GM21786 (cell line): ENCODE results near the gene C20orf173.
A peak's percentile ranks its signal among the peaks of the same experiment; 100 is the strongest.

Experiments
- ATAC-seq: cut with Tn5 transposase; IDR thresholded peaks from one replicate; pipeline ENCODE4 v1.9.1; 2021; ENCODE audit not compliant: unreplicated experiment

The C20orf173 gene

DNA sequence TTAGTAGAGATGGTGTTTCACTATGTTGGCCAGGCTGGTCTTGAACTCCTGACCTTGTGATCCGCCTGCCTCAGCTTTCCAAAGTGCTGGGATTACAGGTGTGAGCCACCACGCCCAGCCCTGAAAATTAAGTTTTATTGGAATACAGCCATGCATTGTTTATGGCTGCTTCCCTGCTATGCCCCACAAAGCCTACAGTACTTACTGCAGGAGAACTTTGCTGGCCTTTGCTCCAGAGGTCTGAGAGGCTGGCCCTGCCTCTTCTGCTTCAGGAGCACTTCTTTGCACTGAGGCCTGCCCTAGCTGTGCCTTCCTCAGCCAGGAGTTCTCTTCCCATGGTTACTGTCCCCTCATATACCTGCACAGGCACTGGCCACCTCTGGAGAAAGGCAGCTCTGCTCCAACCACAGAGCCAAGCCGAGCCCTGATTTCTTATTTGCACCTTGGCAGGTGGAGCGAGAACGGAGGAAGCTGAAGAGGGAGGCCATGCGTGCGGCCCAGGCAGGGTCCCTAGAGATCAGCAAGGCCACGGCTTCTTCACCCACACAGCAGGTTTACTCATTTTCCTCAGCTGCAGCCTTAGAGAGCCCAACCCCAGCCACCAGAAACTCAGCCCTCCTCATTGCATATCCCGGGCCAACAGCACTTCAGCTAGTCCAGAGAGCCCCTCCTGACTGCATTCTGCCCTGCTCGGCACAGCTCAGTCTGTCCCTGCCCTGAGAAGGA lies 20.8 kb downstream of the C20orf173 start:
- ATAC-seq, result no peak

DNA sequence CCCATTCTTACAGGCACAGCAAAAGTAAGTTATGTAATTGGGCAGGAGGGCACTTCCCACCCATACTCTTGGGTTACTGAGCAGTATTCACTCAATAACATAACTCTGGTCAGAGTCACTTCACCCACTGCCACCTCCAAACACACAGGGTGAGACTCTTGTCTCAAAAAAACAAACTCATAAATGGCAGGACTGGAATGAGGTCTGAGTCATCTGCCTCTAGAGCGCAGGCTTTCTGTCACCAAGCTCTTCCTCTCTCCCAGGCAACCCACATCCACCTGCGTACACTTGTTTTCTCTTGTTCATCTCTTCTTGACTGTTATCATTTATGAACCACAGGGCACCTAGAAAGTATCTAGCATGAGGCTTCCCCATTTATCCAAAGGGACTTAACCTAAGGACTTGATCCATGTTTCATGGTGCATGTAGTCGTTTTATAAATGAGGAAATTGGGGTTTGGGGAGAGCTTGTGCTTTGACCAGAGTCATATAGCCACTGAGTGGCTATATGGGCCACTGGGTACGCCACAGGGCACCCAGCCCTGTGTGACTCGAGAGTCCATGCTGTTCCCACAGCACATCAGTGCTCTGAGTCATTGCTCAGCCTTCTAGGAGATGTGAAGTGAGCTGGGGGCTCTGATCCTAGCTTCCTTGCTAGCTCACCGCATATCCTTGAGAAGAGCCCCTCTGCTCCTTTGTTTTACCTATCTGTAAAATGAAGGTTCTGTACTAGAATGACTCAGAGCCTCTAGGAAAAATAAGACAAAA lies 22.4 kb downstream of the C20orf173 start:
- ATAC-seq, result no peak

DNA sequence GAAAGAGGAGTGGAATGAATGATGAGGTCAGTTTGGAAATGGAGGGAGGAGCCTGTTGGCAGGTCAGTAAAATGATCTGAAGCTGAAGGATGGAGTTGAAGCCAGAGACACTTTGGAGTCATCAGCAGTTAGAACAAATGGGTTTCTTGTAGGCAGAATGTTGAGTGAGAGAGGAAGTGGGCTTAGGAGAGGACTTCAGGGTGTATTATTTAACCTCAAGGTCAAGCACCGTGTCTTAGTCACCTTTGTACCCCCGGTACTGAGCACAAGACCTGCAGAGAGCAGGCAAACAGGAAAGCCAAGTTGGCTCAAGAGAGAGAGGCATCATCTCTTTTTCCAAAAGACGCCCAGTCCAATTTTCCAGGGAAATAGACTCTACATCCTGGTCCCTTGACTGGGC lies 23.3 kb downstream of the C20orf173 start:
- no peak for ATAC-seq

DNA sequence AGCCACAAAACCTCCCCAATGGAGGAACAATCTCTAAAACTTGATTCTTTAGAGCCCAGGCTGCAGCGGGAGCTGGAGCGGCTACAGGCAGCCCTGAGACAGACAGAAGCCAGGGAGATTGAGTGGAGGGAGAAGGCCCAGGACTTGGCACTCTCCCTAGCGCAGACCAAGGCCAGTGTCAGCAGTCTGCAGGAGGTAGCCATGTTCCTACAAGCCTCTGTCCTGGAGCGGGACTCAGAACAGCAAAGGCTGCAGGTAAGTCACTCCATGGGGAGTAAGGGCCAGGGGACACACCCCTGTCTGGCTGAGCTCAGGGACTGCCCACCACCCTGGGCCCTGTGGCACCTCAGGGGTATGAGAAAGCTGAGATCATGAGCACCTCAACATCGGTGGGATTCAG lies 24.7 kb downstream of the C20orf173 start:
- ATAC-seq, result no peak

DNA sequence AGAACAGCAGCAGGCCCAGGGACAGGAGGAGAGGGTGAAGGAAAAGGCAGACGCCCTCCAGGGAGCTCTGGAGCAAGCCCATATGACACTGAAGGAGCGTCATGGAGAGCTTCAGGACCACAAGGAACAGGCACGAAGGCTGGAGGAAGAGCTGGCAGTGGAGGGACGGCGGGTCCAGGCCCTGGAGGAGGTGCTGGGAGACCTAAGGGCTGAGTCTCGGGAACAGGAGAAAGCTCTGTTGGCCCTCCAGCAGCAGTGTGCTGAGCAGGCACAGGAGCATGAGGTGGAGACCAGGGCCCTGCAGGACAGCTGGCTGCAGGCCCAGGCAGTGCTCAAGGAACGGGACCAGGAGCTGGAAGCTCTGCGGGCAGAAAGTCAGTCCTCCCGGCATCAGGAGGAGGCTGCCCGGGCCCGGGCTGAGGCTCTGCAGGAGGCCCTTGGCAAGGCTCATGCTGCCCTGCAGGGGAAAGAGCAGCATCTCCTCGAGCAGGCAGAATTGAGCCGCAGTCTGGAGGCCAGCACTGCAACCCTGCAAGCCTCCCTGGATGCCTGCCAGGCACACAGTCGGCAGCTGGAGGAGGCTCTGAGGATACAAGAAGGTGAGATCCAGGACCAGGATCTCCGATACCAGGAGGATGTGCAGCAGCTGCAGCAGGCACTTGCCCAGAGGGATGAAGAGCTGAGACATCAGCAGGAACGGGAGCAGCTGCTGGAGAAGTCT lies 25.5 kb downstream of the C20orf173 start:
- ATAC-seq, result no peak

DNA sequence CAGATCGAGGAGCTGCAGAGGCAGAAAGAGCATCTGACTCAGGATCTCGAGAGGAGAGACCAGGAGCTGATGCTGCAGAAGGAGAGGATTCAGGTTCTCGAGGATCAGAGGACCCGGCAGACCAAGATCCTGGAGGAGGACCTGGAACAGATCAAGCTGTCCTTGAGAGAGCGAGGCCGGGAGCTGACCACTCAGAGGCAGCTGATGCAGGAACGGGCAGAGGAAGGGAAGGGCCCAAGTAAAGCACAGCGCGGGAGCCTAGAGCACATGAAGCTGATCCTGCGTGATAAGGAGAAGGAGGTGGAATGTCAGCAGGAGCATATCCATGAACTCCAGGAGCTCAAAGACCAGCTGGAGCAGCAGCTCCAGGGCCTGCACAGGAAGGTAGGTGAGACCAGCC lies 26.2 kb downstream of the C20orf173 start:
- ATAC-seq, result no peak

DNA sequence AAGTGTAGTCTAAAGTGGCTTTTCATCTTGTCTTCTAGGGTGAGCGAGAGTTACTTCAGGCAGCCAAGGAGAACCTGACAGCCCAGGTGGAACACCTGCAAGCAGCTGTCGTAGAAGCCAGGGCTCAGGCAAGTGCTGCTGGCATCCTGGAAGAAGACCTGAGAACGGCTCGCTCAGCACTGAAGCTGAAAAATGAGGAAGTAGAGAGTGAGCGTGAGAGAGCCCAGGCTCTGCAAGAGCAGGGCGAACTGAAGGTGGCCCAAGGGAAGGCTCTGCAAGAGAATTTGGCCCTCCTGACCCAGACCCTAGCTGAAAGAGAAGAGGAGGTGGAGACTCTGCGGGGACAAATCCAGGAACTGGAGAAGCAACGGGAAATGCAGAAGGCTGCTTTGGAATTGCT lies 27.1 kb downstream of the C20orf173 start:
- ATAC-seq, result peak; percentile 62

DNA sequence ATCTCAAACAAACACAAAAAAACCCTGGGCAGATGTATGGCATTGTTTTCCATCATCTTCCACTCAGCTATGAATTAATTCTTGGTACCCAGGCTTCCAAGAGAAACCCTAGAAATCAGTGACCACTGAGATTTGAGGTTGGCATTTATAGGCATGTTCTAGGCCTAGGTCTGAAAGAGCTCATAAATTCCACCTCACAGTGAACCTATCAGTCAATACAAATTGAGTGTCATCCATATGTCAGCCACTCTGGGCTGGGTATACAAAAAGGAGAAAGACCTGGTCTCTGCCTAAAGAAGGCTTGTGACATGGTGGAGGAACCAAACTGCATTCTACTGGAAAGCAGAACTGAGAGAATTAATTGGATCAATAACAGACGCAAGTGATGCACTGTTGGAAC lies 30.2 kb downstream of the C20orf173 start:
- no peak for ATAC-seq

DNA sequence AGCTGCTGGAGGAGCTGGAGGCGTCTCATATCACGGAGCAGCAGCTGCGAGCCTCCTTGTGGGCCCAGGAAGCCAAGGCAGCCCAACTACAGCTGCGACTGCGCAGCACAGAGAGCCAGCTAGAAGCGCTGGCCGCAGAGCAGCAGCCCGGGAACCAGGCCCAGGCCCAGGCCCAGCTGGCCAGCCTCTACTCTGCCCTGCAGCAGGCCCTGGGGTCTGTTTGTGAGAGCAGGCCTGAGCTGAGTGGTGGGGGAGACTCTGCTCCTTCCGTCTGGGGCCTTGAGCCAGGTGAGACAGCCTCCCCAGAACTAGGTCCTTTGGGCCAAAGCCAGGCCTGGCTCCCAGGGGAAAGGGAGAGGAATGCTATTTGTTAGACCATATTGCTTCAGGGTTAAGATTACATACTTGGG lies 31.7 kb downstream of the C20orf173 start:
- no peak for ATAC-seq

DNA sequence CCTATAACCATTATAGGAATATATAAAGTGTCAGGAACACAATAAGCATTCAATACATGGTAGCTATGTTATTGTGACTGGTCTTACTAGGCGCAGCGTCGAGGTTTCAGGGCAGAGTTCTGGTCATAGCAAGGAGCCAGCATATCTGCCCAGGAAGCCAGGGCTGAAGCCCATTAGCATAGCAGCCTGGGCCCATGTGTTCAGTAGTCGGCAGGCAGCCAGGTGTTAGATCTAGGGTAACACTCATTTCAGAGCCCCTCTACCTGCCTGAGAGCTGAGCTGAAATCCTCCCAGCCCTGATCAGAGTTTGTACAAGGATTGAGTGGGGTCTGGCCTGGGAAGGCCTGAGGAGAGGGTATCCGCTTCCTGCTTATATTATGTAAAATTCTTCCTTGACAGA lies 32.1 kb downstream of the C20orf173 start:
- ATAC-seq, result no peak

DNA sequence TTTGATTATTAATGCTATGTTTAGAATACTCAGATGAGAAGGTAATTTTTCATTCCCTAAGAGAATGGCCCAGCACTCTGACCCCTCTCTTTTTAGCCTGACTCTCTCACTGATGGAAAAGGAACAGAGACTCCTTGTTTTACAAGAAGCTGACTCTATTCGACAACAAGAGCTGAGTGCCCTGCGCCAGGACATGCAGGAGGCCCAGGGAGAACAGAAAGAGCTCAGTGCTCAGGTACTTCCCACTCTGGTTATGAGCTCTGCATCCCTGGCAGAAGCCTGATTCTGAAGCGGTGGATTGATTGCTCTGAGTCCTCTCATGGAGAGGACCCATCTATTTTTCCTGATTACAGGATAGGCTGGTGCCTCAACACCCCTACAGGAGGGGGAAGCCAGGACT lies 33.0 kb downstream of the C20orf173 start:
- no peak for ATAC-seq

DNA sequence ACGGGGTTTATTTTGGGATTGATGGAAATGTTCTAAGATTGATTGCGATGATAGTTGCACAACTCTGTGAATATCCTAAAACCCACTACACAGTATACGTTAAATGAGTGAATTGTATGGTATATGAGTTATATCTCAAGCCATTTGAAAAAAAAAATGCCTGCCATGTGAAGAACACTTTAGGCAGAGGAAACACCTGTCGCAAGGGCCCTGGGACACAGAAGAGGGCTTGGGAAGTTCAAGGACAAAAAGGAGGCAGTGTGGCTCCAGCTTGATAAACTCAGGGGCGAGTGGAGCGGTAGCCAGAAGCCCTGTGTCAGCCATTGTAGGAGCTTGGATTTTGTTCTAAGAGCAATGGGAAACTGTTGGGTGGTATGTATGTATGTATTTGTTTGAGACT lies 37.1 kb downstream of the C20orf173 start:
- ATAC-seq, result no peak

DNA sequence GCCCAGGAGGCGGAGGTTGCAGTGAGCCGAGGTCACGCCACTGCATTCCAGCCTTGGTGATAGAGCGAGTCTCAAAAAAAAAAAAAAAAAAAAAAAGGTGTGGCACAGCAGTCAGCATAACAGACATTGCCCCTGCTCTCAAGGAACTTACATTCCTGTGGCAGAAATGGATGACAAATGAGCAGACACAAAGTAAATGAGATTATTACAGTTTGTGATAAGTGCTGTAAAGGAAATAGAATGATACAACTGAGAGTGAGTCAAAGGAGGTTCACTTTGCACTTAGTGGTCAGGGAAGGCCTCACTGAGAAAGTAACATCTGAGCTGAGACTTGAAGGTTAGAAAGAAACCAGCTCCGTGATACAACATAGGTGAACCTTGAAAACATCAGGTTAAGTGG lies 37.6 kb downstream of the C20orf173 start:
- no peak for ATAC-seq

DNA sequence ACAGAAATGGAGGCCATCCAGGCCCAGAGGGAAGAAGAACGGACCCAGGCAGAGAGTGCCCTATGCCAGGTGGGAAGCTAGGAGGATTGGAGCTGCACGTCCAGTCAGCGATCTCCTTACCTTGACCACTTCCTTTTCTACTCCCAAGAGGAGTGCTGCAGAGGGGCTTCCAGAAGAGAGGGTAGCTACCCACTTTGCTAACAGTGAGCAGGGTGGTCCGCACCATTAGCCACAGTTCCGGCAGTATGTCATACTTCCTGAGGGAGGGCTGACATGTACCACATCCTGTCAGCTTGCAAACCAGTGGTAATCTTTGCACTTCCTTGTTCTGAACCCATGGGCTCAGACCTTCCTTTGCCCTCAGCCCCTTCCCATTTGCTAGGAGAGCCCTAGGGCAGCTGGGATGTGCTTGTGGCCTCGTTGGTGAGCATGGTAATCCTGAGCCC lies 38.7 kb downstream of the C20orf173 start:
- peak; percentile 98 for ATAC-seq

DNA sequence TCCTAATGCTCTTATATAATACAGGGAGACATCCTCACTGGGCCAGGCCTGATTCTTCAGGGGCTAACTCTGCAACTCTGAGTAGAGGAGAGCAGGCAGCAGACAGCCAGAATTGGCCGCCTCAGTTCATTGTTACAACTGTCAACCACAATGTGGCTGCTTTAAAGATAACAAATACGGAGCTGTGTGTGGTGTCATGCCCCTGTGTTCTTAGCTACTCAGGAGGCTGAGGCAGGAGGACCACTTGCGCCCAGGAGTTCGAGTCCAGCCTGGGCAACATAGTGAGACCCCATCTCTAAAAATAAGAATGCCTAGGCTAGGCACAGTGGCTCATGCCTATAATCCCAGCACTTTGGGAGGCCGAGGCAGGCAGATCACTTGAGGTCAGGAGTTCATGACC lies 39.7 kb downstream of the C20orf173 start:
- ATAC-seq, result no peak

DNA sequence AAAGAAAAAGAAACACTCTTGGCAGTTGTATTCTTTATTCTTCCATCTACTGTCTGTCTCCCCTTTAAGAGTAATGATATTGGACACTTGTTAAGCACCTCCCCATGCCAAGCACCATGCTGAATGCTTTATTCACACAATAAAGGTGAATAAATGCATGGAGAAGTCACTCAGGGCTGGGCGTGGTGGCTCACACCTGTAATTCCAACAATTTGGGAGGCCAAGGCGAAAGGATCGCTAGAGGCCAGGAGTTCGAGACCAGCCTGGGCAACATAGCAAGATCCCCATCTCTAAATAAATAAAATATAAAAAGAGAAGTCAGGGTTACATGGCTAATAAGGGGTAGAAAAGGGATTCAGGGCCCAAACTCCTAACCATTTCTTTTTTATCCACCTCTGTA lies 42.0 kb downstream of the C20orf173 start:
- no peak for ATAC-seq

DNA sequence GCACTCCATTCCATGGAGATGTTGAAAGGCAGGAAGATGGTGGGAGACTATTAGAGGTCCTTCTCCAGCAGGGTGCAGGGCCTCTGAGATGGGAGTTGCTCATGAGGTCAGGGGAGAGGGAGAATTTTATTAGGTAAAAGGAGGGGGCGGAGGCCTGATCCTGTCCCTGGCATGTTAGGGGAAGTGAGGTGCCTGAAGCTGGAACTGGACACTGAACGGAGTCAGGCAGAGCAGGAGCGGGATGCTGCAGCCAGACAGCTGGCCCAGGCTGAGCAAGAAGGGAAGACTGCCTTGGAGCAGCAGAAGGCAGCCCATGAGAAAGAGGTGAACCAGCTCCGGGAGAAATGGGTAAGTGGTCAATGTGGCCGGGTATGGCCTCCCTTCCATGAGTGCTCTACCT lies 49.7 kb downstream of the C20orf173 start:
- no peak for ATAC-seq

DNA sequence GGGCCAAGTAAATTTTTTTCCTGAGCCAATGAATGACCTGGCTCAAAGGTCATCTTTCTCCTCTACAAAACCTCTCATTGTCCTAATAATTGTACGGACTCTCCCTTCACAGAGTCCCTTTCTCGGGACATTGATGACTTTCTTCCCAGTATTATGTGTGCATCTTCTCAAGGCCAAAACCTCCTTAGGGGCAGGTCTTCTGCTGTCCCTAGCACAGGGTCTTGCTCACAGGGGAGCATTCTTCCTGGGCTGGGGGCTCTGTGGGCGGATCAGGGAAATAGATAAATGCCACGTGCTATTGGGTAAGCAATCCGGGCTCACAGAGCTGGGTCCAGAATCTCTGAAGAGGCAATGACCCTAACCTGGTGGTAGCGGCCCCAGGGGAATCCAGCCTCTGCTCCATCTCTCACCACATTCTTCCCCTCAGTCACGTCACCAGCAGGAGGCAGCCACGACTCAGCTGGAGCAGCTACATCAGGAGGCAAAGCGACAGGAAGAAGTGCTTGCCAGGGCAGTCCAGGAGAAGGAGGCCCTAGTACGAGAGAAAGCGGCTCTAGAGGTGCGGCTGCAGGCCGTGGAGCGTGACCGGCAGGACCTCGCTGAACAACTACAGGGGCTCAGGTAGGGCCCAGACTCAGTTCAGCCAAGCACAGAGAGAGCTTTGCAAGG lies 50.5 kb downstream of the C20orf173 start:
- ATAC-seq, result no peak
